A549 (cell line): Measurements from ENCODE around the gene JAKMIP1. TPM values are rescaled to one million over a fixed set of nuclear protein-coding genes. Genes with fewer than 3 reads are reported as not detected.

Experiments used
- ATAC-seq, 2 experiments: fragments of 200-7000 bp in 1 of 2; fragments of >200 bp in 1 of 2; cut with Nextera tagmentation in 1 of 2; cut with Tn5 transposase in 1 of 2; 3 replicates each; pipeline versions ENCODE4 v1.8.0 to v1.9.1; 2018 to 2020; ENCODE audit warnings: mild to moderate bottlenecking in 1 of 2, moderate library complexity in 1 of 2
- CTCF ChIA-PET: fragments of 300-600 bp; sonication (Branson Sonifier 250); formaldehyde crosslinking; extraction: SDS; loops from one replicate; lab custom pipeline; 2021; ENCODE audit warnings: antibody characterized with exemption, inconsistent platforms; lab: Yijun Ruan, JAX
- POLR2A ChIA-PET: fragments of 350-600 bp; formaldehyde crosslinking; extraction: SDS; loops from one replicate; lab custom pipeline; 2021; ENCODE audit warnings: antibody characterized with exemption, inconsistent platforms; lab: Yijun Ruan, JAX
- DNase-seq, 2 experiments: peaks; one replicate each; pipeline versions ENCODE4 v3.0.0 to v3.0.0-alpha.2; 2011 to 2016; ENCODE audit warnings: low read depth in 1 of 2, low spot score in 1 of 2
- FAIRE-seq: peaks from 2 replicates; lab custom pipeline; 2011; peaks lifted over from hg19 to GRCh38; lab: Jason Lieb, UNC
- H3K27ac ChIP-seq, 2 experiments: fragments of >200 bp; sonication (Bioruptor Twin); formaldehyde crosslinking; 3 replicates each; pipeline ENCODE4 v1.5.1; 2016 to 2017
- H3K4me1 ChIP-seq: fragments of >200 bp; sonication (Bioruptor Twin); formaldehyde crosslinking; 3 replicates; pipeline ENCODE4 v1.6.1; 2016
- H3K4me2 ChIP-seq: fragments of >200 bp; sonication (Bioruptor Twin); formaldehyde crosslinking; 3 replicates; pipeline ENCODE4 v1.6.1; 2016
- H3K4me3 ChIP-seq: fragments of >200 bp; sonication (Bioruptor Twin); formaldehyde crosslinking; 3 replicates; pipeline ENCODE4 v1.5.1; 2016
- H3K9me3 ChIP-seq: fragments of >200 bp; sonication (Bioruptor Twin); formaldehyde crosslinking; 3 replicates; pipeline ENCODE4 v1.6.1; 2016
- ATOH8 ChIP-seq: fragments of 250-450 bp; sonication (Bioruptor Pico); IDR thresholded peaks from 2 replicates; pipeline ENCODE4 v1.5.0; 2020; ENCODE audit warnings: low read depth, mild to moderate bottlenecking, moderate library complexity
- BCL3 ChIP-seq: fragments of >200 bp; sonication (Bioruptor Twin); formaldehyde crosslinking; IDR thresholded peaks from 3 replicates; pipeline ENCODE4 v1.6.1; 2016
- CBX8 ChIP-seq: fragments of 200-600 bp; sonication (generic); IDR thresholded peaks from 2 replicates; pipeline ENCODE4 v1.6.1; 2016
- ELK1 ChIP-seq: fragments of 150-350 bp; IDR thresholded peaks from 2 replicates; pipeline ENCODE4 v1.6.1; 2014; ENCODE audit warnings: low read depth, mild to moderate bottlenecking, low read length
- ESRRA ChIP-seq: fragments of 150-350 bp; IDR thresholded peaks from 2 replicates; pipeline ENCODE4 v1.6.1; 2014; ENCODE audit warnings: mild to moderate bottlenecking, low read length, borderline replicate concordance
- FOSB ChIP-seq: fragments of 250-450 bp; sonication (Bioruptor Pico); IDR thresholded peaks from 2 replicates; pipeline ENCODE4 v1.5.0; 2020; ENCODE audit warnings: mild to moderate bottlenecking, moderate library complexity
- FOXS1 ChIP-seq: fragments of 250-450 bp; sonication (Bioruptor Pico); IDR thresholded peaks from 2 replicates; pipeline ENCODE4 v1.5.0; 2020; ENCODE audit warnings: mild to moderate bottlenecking, moderate library complexity
- HDAC2 ChIP-seq: fragments of 200-600 bp; sonication (generic); IDR thresholded peaks from 2 replicates; pipeline ENCODE4 v1.6.1; 2016
- HMGXB4 ChIP-seq: fragments of 250-450 bp; sonication (Bioruptor Pico); IDR thresholded peaks from 2 replicates; pipeline ENCODE4 v1.5.0; 2021; ENCODE audit warnings: mild to moderate bottlenecking, moderate library complexity, borderline replicate concordance
- HOXA7 ChIP-seq: fragments of 250-450 bp; sonication (Bioruptor Pico); IDR thresholded peaks from 2 replicates; pipeline ENCODE4 v1.5.0; 2020; ENCODE audit warnings: mild to moderate bottlenecking, moderate library complexity
- HOXB5 ChIP-seq: fragments of 250-450 bp; sonication (Bioruptor Pico); IDR thresholded peaks from 2 replicates; pipeline ENCODE4 v1.5.0; 2020; ENCODE audit warnings: mild to moderate bottlenecking, moderate library complexity
- JUNB ChIP-seq: fragments of >200 bp; sonication (Bioruptor Twin); formaldehyde crosslinking; IDR thresholded peaks from 2 replicates; pipeline ENCODE4 v1.6.1; 2016
- MAX ChIP-seq: IDR thresholded peaks from 2 replicates; pipeline ENCODE4 v1.6.1; 2012
- MAZ ChIP-seq: fragments of 150-350 bp; IDR thresholded peaks from 2 replicates; pipeline ENCODE4 v1.6.1; 2014; ENCODE audit warnings: antibody characterized with exemption, low read depth, low read length, borderline replicate concordance
- NFE2L2 ChIP-seq: fragments of 150-350 bp; conservative IDR thresholded peaks from 2 replicates; pipeline ENCODE4 v1.6.1; 2014; ENCODE audit warnings: low read length
- NPAS2 ChIP-seq: fragments of 250-450 bp; sonication (Bioruptor Pico); IDR thresholded peaks from 2 replicates; pipeline ENCODE4 v1.8.0; 2022; ENCODE audit warnings: mild to moderate bottlenecking, moderate library complexity, borderline replicate concordance
- NR3C1 ChIP-seq: fragments of >200 bp; sonication (Bioruptor Twin); formaldehyde crosslinking; IDR thresholded peaks from 3 replicates; pipeline ENCODE4 v1.6.1; 2017
- POLR2A ChIP-seq: IDR thresholded peaks from 2 replicates; pipeline ENCODE4 v1.6.1; 2012; ENCODE audit warnings: mild to moderate bottlenecking, low read length
- POLR2AphosphoS2 ChIP-seq: conservative IDR thresholded peaks from 2 replicates; pipeline ENCODE4 v1.6.1; 2012; ENCODE audit warnings: low read length, improper control_type of control experiment, inconsistent platforms
- RFX5 ChIP-seq: fragments of 450-650 bp; IDR thresholded peaks from 2 replicates; pipeline ENCODE4 v1.7.1; 2014; ENCODE audit warnings: antibody characterized with exemption, mild to moderate bottlenecking, moderate library complexity
- TP53 ChIP-seq: fragments of 250-450 bp; sonication (Bioruptor Pico); IDR thresholded peaks from 2 replicates; pipeline ENCODE4 v1.5.0; 2021; ENCODE audit warnings: mild to moderate bottlenecking, moderate library complexity
- ZC3H11A ChIP-seq: fragments of 450-650 bp; IDR thresholded peaks from 2 replicates; pipeline ENCODE4 v1.6.1; 2014; ENCODE audit warnings: antibody characterized with exemption, mild to moderate bottlenecking
- WGBS: methylation state at CpG from one replicate; pipeline ENCODE4 v1.1.6; 2017; ENCODE audit errors: missing lambda C conversion rate; 5-methylcytosine and 5-hydroxymethylcytosine counted together
- polyA plus RNA-seq, 4 experiments: library from polyadenylated mRNA; depleted of rRNA in 3 of 4; stranded (reverse); fragments of >200 nt; fragmentation: RNase III in 1 of 4; extraction: RNeasy Plus Mini Kit Qiagen cat#74134 plus additional on column Dnase treatment in 1 of 4; gene quantifications; 2 replicates in 3 of 4; 3 replicates in 1 of 4; pipeline ENCODE4 v1.2.3, GENCODE V29; 2011 to 2017
- TF ChIP-seq, protein P1 (sequence below): fragments of 200-600 bp; sonication (generic); IDR thresholded peaks from 2 replicates; pipeline ENCODE4 v1.6.1; 2016; ENCODE audit warnings: antibody characterized with exemption, mild to moderate bottlenecking, moderate library complexity
- TF ChIP-seq, protein P2 (sequence below): fragments of 450-650 bp; IDR thresholded peaks from 2 replicates; pipeline ENCODE4 v1.6.1; 2014; ENCODE audit warnings: antibody characterized with exemption
- TF ChIP-seq, protein P3 (sequence below): IDR thresholded peaks from 2 replicates; pipeline ENCODE4 v1.6.1; 2012

Gene JAKMIP1
- polyA plus RNA-seq, 2 of the 4 experiments (the other 2 are of a cell fraction): not detected

DNA sequence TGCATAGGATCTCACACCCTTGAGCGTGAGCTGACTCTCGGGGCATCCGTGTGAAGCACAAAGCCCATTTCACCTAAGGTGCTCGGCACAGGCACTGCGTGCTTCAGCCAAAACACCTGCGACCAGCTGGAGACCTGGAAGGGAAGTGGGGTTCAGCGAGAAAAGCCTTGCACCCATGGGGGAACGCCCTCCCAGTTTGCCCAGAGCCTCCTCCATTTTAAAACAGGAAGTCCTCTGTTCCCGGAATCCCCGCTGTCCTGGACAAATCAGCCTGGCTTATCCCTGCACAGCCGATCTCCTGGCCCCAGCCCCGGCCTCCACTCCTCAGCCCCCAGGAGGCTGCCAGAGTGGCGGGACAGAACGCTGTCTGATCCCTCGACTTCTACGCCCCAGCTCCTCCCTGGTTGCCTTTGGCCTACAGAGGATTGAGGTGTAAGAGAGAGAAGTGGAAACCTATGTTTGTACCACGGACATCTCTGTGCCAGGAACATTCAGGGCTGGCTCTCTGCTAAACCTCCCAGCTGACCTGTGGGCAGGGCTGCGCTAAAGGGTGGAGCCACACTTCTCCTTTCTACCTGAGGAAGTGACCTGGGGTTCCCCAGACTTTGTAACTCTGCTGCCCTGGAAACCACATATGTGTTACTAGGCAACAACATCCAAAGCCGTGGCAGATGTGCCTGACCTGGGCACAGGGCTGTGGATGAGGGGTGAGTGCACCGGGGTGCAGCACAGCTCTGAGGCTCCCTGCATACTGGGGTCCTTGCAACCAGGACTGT, 178.3 kb downstream of the JAKMIP1 start:
- TF ChIP-seq, protein P1, sequence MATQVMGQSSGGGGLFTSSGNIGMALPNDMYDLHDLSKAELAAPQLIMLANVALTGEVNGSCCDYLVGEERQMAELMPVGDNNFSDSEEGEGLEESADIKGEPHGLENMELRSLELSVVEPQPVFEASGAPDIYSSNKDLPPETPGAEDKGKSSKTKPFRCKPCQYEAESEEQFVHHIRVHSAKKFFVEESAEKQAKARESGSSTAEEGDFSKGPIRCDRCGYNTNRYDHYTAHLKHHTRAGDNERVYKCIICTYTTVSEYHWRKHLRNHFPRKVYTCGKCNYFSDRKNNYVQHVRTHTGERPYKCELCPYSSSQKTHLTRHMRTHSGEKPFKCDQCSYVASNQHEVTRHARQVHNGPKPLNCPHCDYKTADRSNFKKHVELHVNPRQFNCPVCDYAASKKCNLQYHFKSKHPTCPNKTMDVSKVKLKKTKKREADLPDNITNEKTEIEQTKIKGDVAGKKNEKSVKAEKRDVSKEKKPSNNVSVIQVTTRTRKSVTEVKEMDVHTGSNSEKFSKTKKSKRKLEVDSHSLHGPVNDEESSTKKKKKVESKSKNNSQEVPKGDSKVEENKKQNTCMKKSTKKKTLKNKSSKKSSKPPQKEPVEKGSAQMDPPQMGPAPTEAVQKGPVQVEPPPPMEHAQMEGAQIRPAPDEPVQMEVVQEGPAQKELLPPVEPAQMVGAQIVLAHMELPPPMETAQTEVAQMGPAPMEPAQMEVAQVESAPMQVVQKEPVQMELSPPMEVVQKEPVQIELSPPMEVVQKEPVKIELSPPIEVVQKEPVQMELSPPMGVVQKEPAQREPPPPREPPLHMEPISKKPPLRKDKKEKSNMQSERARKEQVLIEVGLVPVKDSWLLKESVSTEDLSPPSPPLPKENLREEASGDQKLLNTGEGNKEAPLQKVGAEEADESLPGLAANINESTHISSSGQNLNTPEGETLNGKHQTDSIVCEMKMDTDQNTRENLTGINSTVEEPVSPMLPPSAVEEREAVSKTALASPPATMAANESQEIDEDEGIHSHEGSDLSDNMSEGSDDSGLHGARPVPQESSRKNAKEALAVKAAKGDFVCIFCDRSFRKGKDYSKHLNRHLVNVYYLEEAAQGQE: no peak
- TF ChIP-seq POLR2AphosphoS2: no peak
- TF ChIP-seq NPAS2: no peak
- no peak for TF ChIP-seq RFX5
- no peak for TF ChIP-seq HMGXB4 (CRISPR knock-in tag)
- TF ChIP-seq MAZ: no peak
- no peak for ATAC-seq
- ChIA-PET POLR2A (no interaction called here), CTCF (interaction anchor here (0.7 to 0.9 kb wide), 2 partner anchors 10 to 11 kb away, joined by 5 read pairs; no protein-coding TSS in a partner anchor)
- no peak for FAIRE-seq
- DNase-seq: no peak
- 47% methylated on average over 3 of the region's 20 CpGs for WGBS
- Histone ChIP-seq H3K9me3 (no peaks in the 10 kb centered on the region), H3K4me1 (no peaks in the 10 kb centered on the region), H3K4me3 (no peak overlapping the region), H3K27ac (no peak overlapping the region), H3K4me2 (no peak overlapping the region)

DNA sequence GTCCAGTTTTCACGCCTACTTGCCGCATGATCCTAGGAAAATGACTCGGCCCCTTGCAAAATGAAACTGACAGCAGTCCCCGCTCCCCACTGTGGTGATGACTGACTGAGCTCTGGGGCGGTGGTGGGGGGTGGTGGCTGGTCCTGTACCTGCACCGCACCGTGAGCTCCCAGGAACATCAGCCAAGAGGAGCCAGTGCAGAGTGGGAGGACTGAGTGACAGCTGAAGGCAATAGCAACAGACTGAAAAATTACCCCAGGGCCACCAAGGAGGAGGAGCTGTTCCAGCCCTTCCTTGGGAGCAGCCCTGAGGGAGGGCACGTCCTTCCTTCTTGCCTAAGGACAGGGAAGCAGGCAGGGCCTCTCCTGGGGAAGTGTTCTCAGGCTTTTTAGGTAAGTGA, 179.7 kb downstream of the JAKMIP1 start:
- no peak overlapping the region for H3K4me2 ChIP-seq
- no peak for DNase-seq
- ChIA-PET CTCF (interaction anchor here (0.7 to 3.1 kb wide), 10 partner anchors 7 to 437 kb away, joined by 3 to 19 read pairs (median 6); no protein-coding TSS in a partner anchor), POLR2A (no interaction called here)
- no peak for FAIRE-seq
- no peak for TF ChIP-seq ZC3H11A
- TF ChIP-seq ELK1: no peak
- TF ChIP-seq FOXS1 (CRISPR knock-in tag): no peak
- no peak for TF ChIP-seq FOSB (CRISPR knock-in tag)
- TF ChIP-seq, protein P2, sequence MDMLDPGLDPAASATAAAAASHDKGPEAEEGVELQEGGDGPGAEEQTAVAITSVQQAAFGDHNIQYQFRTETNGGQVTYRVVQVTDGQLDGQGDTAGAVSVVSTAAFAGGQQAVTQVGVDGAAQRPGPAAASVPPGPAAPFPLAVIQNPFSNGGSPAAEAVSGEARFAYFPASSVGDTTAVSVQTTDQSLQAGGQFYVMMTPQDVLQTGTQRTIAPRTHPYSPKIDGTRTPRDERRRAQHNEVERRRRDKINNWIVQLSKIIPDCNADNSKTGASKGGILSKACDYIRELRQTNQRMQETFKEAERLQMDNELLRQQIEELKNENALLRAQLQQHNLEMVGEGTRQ: no peak
- TF ChIP-seq HOXB5 (CRISPR knock-in tag): no peak
- TF ChIP-seq POLR2A: no peak
- TF ChIP-seq MAX: no peak
- TF ChIP-seq, protein P3, sequence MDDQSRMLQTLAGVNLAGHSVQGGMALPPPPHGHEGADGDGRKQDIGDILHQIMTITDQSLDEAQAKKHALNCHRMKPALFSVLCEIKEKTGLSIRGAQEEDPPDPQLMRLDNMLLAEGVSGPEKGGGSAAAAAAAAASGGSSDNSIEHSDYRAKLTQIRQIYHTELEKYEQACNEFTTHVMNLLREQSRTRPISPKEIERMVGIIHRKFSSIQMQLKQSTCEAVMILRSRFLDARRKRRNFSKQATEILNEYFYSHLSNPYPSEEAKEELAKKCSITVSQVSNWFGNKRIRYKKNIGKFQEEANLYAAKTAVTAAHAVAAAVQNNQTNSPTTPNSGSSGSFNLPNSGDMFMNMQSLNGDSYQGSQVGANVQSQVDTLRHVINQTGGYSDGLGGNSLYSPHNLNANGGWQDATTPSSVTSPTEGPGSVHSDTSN: no peak
- no peak for TF ChIP-seq HOXA7 (CRISPR knock-in tag)
- TF ChIP-seq BCL3: no peak
- no peak for TF ChIP-seq NFE2L2
- no peak for TF ChIP-seq RFX5
- TF ChIP-seq JUNB: no peak
- TF ChIP-seq ESRRA: no peak
- no peak for TF ChIP-seq HDAC2
- TF ChIP-seq TP53 (CRISPR knock-in tag): no peak
- TF ChIP-seq CBX8: no peak
- TF ChIP-seq NR3C1: no peak
- TF ChIP-seq ATOH8 (CRISPR knock-in tag): no peak
- no peaks in the 10 kb centered on the region for H3K4me1 ChIP-seq
- no peak overlapping the region for H3K4me3 ChIP-seq
- no peak for ATAC-seq
- H3K9me3 ChIP-seq: no peaks in the 10 kb centered on the region
- WGBS: 75% methylated on average over 7 of the region's 8 CpGs
- H3K27ac ChIP-seq: no peak overlapping the region
